ENCODE results near the gene KLK11. TPM values are rescaled to one million over a fixed set of nuclear protein-coding genes. Genes with fewer than 3 reads are reported as not detected.

The KLK11 gene
- total RNA-seq, 1 donor from 2014 or later, result not detected

GRCh38 chr19:51030631-51031030, 4.2 kb upstream of the KLK11 start:
- H3K4me1 Mint-ChIP-seq (ENCODE audit: unreplicated experiment), result no peaks in the 10 kb centered on the region
- H3K4me3 Mint-ChIP-seq (ENCODE audit: unreplicated experiment), result no peak overlapping the region
- DNase-seq (ENCODE audit: extremely low spot score, unreplicated experiment), result no peak

GRCh38 chr19:51029718-51030117, 3.3 kb upstream of the KLK11 start:
- DNase-seq (ENCODE audit: extremely low spot score, unreplicated experiment), result no peak
- H3K4me3 Mint-ChIP-seq (ENCODE audit: unreplicated experiment), result no peak overlapping the region
- H3K9me3 Mint-ChIP-seq (ENCODE audit: unreplicated experiment), result peaks cover 17% of the 10 kb centered on the region
- H3K27me3 Mint-ChIP-seq (ENCODE audit: unreplicated experiment), result no peaks in the 10 kb centered on the region
- no peak overlapping the region for H3K27ac Mint-ChIP-seq (ENCODE audit: unreplicated experiment)
- H3K36me3 Mint-ChIP-seq (ENCODE audit: unreplicated experiment), result no peaks in the 10 kb centered on the region
- H3K4me1 Mint-ChIP-seq (ENCODE audit: unreplicated experiment), result no peaks in the 10 kb centered on the region
- no peak for TF ChIP-seq CTCF (IDR thresholded peaks at IDR 0.05)

More at GRCh38 chr19:51030631-51031030, 4.2 kb upstream of the KLK11 start:
- H3K27ac Mint-ChIP-seq (ENCODE audit: unreplicated experiment), result no peak overlapping the region
- no peaks in the 10 kb centered on the region for H3K36me3 Mint-ChIP-seq (ENCODE audit: unreplicated experiment)
- peaks cover 17% of the 10 kb centered on the region for H3K9me3 Mint-ChIP-seq (ENCODE audit: unreplicated experiment)
- no peaks in the 10 kb centered on the region for H3K27me3 Mint-ChIP-seq (ENCODE audit: unreplicated experiment)
- no peak for TF ChIP-seq CTCF (IDR thresholded peaks at IDR 0.05)

GRCh38 chr19:51027873-51028272, 1.5 kb upstream of the KLK11 start:
- no peak overlapping the region for H3K27ac Mint-ChIP-seq (ENCODE audit: unreplicated experiment)
- no peaks in the 10 kb centered on the region for H3K4me1 Mint-ChIP-seq (ENCODE audit: unreplicated experiment)
- peaks cover 17% of the 10 kb centered on the region for H3K9me3 Mint-ChIP-seq (ENCODE audit: unreplicated experiment)
- H3K36me3 Mint-ChIP-seq (ENCODE audit: unreplicated experiment), result no peaks in the 10 kb centered on the region
- H3K27me3 Mint-ChIP-seq (ENCODE audit: unreplicated experiment), result no peaks in the 10 kb centered on the region
- TF ChIP-seq CTCF (IDR thresholded peaks at IDR 0.05), result no peak
- no peak for DNase-seq (ENCODE audit: extremely low spot score, unreplicated experiment)
- no peak overlapping the region for H3K4me3 Mint-ChIP-seq (ENCODE audit: unreplicated experiment)

- DNase-seq (ENCODE audit: extremely low spot score, unreplicated experiment), result no peak
- Mint-ChIP-seq H3K4me3 (ENCODE audit: unreplicated experiment) (no peak overlapping the region), H3K27ac (ENCODE audit: unreplicated experiment) (no peak overlapping the region), H3K9me3 (ENCODE audit: unreplicated experiment) (peaks cover 17% of the 10 kb centered on the region), H3K27me3 (ENCODE audit: unreplicated experiment) (no peaks in the 10 kb centered on the region), H3K4me1 (ENCODE audit: unreplicated experiment) (no peaks in the 10 kb centered on the region), H3K36me3 (ENCODE audit: unreplicated experiment) (no peaks in the 10 kb centered on the region)
- no peak for TF ChIP-seq CTCF (IDR thresholded peaks at IDR 0.05)
These were observed 850 bp upstream of the KLK11 start for GRCh38 chr19:51027126-51027806.

- TF ChIP-seq CTCF (IDR thresholded peaks at IDR 0.05), result no peak
- peaks cover 11% of the 10 kb centered on the region for H3K9me3 Mint-ChIP-seq (ENCODE audit: unreplicated experiment)
- H3K4me3 Mint-ChIP-seq (ENCODE audit: unreplicated experiment), result no peak overlapping the region
- no peaks in the 10 kb centered on the region for H3K27me3 Mint-ChIP-seq (ENCODE audit: unreplicated experiment)
- no peak for DNase-seq (ENCODE audit: extremely low spot score, unreplicated experiment)
- H3K27ac Mint-ChIP-seq (ENCODE audit: unreplicated experiment), result no peak overlapping the region
- no peaks in the 10 kb centered on the region for H3K36me3 Mint-ChIP-seq (ENCODE audit: unreplicated experiment)
- no peaks in the 10 kb centered on the region for H3K4me1 Mint-ChIP-seq (ENCODE audit: unreplicated experiment)
These were observed 435 bp downstream of the KLK11 start for GRCh38 chr19:51025809-51026553.

Measured in osteocyte (in vitro differentiated cells).